Stomach (tissue), 9 donors: Measurements from ENCODE around the gene ANKRD18A. TPM values are rescaled to one million over a fixed set of nuclear protein-coding genes. Genes with fewer than 3 reads are reported as not detected.

ENCODE experiments used
- DNase-seq, 2 donors: peaks; one replicate each; pipeline versions ENCODE4 v3.0.0 to v3.0.0-alpha.2; 2013 to 2019
- H3K27ac ChIP-seq, 5 donors: fragments of 200-600 bp in 4 of 5; sonication (generic) in 4 of 5; one replicate each; pipeline ENCODE4 v1.5.1; 2013 to 2019; ENCODE audit warnings: mild to moderate bottlenecking in 1 of 5, moderate library complexity in 1 of 5
- H3K27me3 ChIP-seq, 3 donors: fragments of 200-600 bp; sonication (generic); one replicate each; pipeline ENCODE4 v1.5.1; 2017 to 2019; ENCODE audit warnings: mixed run types in 1 of 3
- H3K36me3 ChIP-seq, 4 donors: fragments of 200-600 bp; sonication (generic); 1 replicate in 3 of 4; 2 replicates in 1 of 4; pipeline ENCODE4 v1.5.1; 2016 to 2019
- H3K4me1 ChIP-seq, 4 donors: fragments of 200-600 bp; sonication (generic); one replicate each; pipeline ENCODE4 v1.5.1; 2016 to 2019
- H3K4me3 ChIP-seq, 4 donors: fragments of 200-600 bp; sonication (generic) in 3 of 4; one replicate each; pipeline ENCODE4 v1.5.1; 2016 to 2019; ENCODE audit warnings: mild to moderate bottlenecking in 1 of 4
- H3K9me3 ChIP-seq, 4 donors: fragments of 200-600 bp; sonication (generic); one replicate each; pipeline ENCODE4 v1.5.1; 2016 to 2019
- CTCF ChIP-seq, 7 experiments: fragments of 450-650 bp in 4 of 7; fragments of 200-600 bp in 3 of 7; sonication (generic) in 3 of 7; IDR thresholded peaks; one replicate each; pipeline ENCODE4 v1.5.1; 2016 to 2019; ENCODE audit warnings: antibody characterized with exemption in 7 of 7, control low read depth in 2 of 7, mild to moderate bottlenecking in 1 of 7
- EP300 ChIP-seq: sonication (generic); formaldehyde crosslinking; IDR thresholded peaks from one replicate; pipeline ENCODE4 v1.6.1; 2017; ENCODE audit warnings: antibody characterized with exemption
- POLR2A ChIP-seq, 4 donors: fragments of 450-650 bp; IDR thresholded peaks; one replicate each; pipeline ENCODE4 v1.6.1; 2016; ENCODE audit warnings: antibody characterized with exemption in 4 of 4, control low read depth in 2 of 4, mild to moderate bottlenecking in 1 of 4, moderate library complexity in 1 of 4
- POLR2AphosphoS5 ChIP-seq, 3 donors: sonication (generic); formaldehyde crosslinking; IDR thresholded peaks; one replicate each; pipeline ENCODE4 v1.6.1; 2016; ENCODE audit warnings: antibody characterized with exemption in 3 of 3
- WGBS, 5 donors: extraction: QIAGEN DNeasy Blood & Tissue Kit in 3 of 5; methylation state at CpG; one replicate each; pipeline versions ENCODE4 v1.1.5 to v1.1.7; 2013 to 2018; 5-methylcytosine and 5-hydroxymethylcytosine counted together
- intact Hi-C: fragments of 100-400 bp; cut with DNase I; formaldehyde crosslinking; loops from one replicate; pipeline ENCODE4 v1.15.1; 2023; ENCODE audit warnings: low total_unique reads
- polyA plus RNA-seq, 3 donors: library from polyadenylated mRNA; stranded (reverse); fragments of 200-250 nt; gene quantifications; one replicate each; pipeline ENCODE4 v1.2.3, GENCODE V29; 2013
- total RNA-seq, 5 donors: library from RNA; depleted of rRNA; stranded (reverse); fragments of >200 nt; gene quantifications; one replicate each; pipeline versions ENCODE4 v1.1.0 to v1.2.3, GENCODE V29; 2014 to 2016
- donor health status: healthy with polysubstance abuse.
- donor health status: Bipolar disorder and iron deficiency.
- donor health status: healthy.

Gene ANKRD18A
- total and polyA plus RNA-seq, 8 donors: 0.15 to 5.8 (median 2.5) TPM

GRCh38 chr9:38638881-38639576, 18.6 kb upstream of the ANKRD18A start:
- Histone ChIP-seq H3K27me3 (peaks cover 0 to 17% (median 0%) of the 10 kb centered on the region in 3 donors), H3K27ac (no peak overlapping the region), H3K36me3 (no peaks in the 10 kb centered on the region), H3K4me1 (no peaks in the 10 kb centered on the region), H3K4me3 (no peak overlapping the region), H3K9me3 (no peaks in the 10 kb centered on the region)
- DNase-seq: no peak
- intact Hi-C loops: no loop called here
- 82 to 86% (median 86%) methylated on average over 6 of the region's 6 CpGs for WGBS, 5 donors
- TF ChIP-seq POLR2AphosphoS5 (IDR thresholded peaks at IDR 0.05): no peak
- no peak for TF ChIP-seq POLR2A (IDR thresholded peaks at IDR 0.05)
- no peak for TF ChIP-seq EP300
- TF ChIP-seq CTCF (IDR thresholded peaks at IDR 0.05): no peak

GRCh38 chr9:38634315-38634714, 13.9 kb upstream of the ANKRD18A start:
- H3K36me3 ChIP-seq: no peaks in the 10 kb centered on the region
- 56 to 65% (median 60%) methylated on average over 3 of the region's 3 CpGs for WGBS, 5 donors
- H3K27ac ChIP-seq: no peak overlapping the region
- DNase-seq: no peak
- no peak overlapping the region for H3K4me3 ChIP-seq
- H3K27me3 ChIP-seq: peaks cover 0 to 13% (median 0%) of the 10 kb centered on the region in 3 donors
- intact Hi-C loops: no loop called here
- no peaks in the 10 kb centered on the region for H3K9me3 ChIP-seq
- H3K4me1 ChIP-seq: no peaks in the 10 kb centered on the region
- no peak for TF ChIP-seq POLR2A (IDR thresholded peaks at IDR 0.05)

- H3K36me3 ChIP-seq: no peaks in the 10 kb centered on the region
- intact Hi-C loops: no loop called here
- 70 to 87% (median 82%) methylated on average over 4 of the region's 4 CpGs for WGBS, 5 donors
Observed at GRCh38 chr9:38629511-38629910, 9.1 kb upstream of the ANKRD18A start.

GRCh38 chr9:38626006-38626405, 5.6 kb upstream of the ANKRD18A start:
- no peak for DNase-seq
- intact Hi-C loops: no loop called here
- Histone ChIP-seq H3K27me3 (peaks cover 0 to 22% (median 15%) of the 10 kb centered on the region in 3 donors), H3K4me1 (peaks cover 17 to 18% (median 17%) of the 10 kb centered on the region in 4 donors), H3K36me3 (no peaks in the 10 kb centered on the region), H3K9me3 (peaks cover 0 to 12% (median 10%) of the 10 kb centered on the region in 4 donors), H3K27ac (no peak overlapping the region), H3K4me3 (no peak overlapping the region)
- WGBS, 5 donors: 75 to 90% (median 81%) methylated on average over 2 of the region's 2 CpGs
- TF ChIP-seq EP300 (no peak), CTCF (IDR thresholded peaks at IDR 0.05) (no peak), POLR2A (IDR thresholded peaks at IDR 0.05) (no peak), POLR2AphosphoS5 (IDR thresholded peaks at IDR 0.05) (no peak)

More at GRCh38 chr9:38629511-38629910, 9.1 kb upstream of the ANKRD18A start:
- Histone ChIP-seq H3K27ac (no peak overlapping the region), H3K27me3 (peaks cover 0 to 3% (median 0%) of the 10 kb centered on the region in 3 donors), H3K9me3 (peaks cover 0 to 4% (median 1%) of the 10 kb centered on the region in 4 donors), H3K4me1 (no peaks in the 10 kb centered on the region), H3K4me3 (no peak overlapping the region)
- DNase-seq: no peak
- TF ChIP-seq POLR2A (IDR thresholded peaks at IDR 0.05): no peak
- TF ChIP-seq EP300: no peak
- TF ChIP-seq CTCF (IDR thresholded peaks at IDR 0.05): no peak
- no peak for TF ChIP-seq POLR2AphosphoS5 (IDR thresholded peaks at IDR 0.05)

GRCh38 chr9:38622951-38623350, 2.6 kb upstream of the ANKRD18A start:
- no peak for TF ChIP-seq POLR2AphosphoS5 (IDR thresholded peaks at IDR 0.05)
- TF ChIP-seq EP300: no peak
- no peak for TF ChIP-seq CTCF (IDR thresholded peaks at IDR 0.05)
- TF ChIP-seq POLR2A (IDR thresholded peaks at IDR 0.05): no peak
- 68 to 82% (median 77%) methylated on average over 2 of the region's 2 CpGs for WGBS, 5 donors
- Histone ChIP-seq H3K36me3 (no peaks in the 10 kb centered on the region), H3K9me3 (peaks cover 0 to 12% (median 10%) of the 10 kb centered on the region in 4 donors), H3K4me3 (no peak overlapping the region), H3K27me3 (peaks cover 5 to 41% (median 30%) of the 10 kb centered on the region in 3 donors), H3K27ac (no peak overlapping the region), H3K4me1 (peaks cover 22 to 36% (median 32%) of the 10 kb centered on the region in 4 donors)
- no peak for DNase-seq
- intact Hi-C loops: no loop called here
